ENCODE results near the gene MTNR1A.

Gene MTNR1A

DNA sequence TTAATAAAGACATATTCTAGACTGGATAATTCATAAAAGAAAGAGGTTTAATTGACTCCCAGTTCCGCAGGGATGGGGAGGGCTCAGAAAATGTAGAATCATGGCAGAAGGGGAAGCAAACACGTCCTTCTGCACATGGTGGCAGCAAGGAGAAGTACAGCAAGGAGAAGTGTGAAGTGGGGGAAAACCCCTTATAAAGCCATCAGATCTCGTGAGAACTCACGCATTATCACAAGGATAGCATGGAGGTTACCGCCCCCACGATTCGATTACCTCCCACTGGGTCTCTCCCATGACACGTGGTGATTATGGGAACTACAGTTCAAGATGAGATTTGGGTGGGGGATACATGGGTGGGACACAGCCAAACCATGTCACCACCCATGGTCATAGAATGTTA lies 58.3 kb downstream of the MTNR1A start:
- in situ Hi-C loops (cut with MboI; ENCODE audit: low sequenced_read_pairs), result no loop called here

DNA sequence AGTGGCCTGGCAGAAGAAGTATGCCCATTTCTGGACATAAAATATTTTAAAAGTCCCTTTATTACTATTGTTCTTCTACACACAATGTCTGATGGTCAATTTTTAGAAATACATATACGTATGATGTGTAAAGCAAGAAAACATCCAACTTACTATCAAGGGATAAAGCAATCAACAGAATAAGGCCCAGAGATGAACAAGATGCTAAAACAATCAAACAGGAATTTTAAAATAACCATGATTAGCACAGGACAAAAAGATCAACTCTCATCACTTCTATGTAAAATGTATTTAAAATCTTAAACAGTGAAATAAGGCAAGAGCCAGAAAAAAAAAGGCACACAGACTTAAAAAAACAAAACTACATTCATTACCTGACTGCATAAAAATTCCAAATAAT lies 60.9 kb downstream of the MTNR1A start:
- in situ Hi-C loops (cut with MboI; ENCODE audit: low sequenced_read_pairs), result no loop called here

DNA sequence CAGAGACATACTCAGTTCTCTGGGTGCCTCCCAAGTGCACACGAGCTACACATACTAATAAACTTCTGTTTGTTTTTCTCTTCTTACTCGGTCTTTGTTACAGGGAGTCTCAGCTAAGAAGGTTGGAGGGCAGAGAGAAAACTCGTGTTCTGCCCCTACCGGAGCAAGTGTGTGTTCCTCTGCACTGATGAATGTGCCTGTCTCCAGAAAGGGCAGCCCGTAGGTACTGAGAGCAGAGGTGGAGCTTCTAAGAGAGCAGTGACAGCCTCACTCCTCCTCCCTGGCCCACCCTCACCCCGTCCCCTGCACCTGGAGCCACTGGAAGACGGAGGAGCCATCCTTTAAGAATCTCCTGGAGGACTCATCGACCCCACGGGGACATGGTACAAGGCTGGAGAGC lies 67.6 kb downstream of the MTNR1A start:
- in situ Hi-C loops (cut with MboI; ENCODE audit: low sequenced_read_pairs), result no loop called here

DNA sequence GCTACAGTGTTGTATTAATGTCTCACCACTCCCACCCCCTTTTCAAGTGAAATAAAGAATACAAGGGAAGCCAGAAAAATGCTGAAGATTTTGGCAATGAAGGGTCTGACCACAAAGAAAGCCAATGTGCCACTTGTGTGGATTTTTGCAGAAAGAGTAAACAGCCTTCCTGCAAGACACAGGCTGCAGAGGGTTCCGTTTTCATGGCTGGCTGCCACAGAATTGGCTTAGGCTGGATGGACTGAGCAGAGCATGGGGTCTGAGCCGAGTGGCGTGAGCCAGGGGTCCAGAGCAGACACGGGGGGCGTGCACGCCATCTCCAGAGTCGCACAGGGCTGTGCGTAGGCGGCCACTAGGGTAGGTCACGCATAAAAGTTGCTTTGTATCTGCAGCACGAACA lies 69.2 kb downstream of the MTNR1A start:
- in situ Hi-C loops (cut with MboI; ENCODE audit: low sequenced_read_pairs), result no loop called here

DNA sequence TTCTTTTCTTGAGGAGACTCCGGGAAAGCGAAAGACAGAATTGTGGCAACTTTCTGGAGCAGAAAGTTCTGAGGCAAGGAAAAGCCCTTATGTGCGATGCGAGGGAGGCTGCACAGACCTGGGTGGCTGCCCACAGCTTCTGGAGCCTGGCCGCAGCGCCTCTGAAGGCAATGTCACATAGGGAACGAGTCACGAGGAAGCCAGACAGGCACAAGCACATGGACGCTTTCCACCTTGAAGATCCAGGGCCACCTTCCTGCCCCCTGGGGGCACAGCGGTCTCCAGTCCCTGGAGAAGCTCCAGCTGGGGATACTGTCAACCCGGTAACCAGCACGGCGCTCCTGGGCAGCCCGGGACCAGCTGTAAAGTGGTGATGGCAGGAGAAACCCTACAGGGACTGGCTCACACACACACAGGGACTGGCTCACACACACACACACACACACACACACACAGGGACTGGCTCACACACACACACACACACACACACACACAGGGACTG lies 69.8 kb downstream of the MTNR1A start:
- in situ Hi-C loops (cut with MboI; ENCODE audit: low sequenced_read_pairs), result no loop called here

DNA sequence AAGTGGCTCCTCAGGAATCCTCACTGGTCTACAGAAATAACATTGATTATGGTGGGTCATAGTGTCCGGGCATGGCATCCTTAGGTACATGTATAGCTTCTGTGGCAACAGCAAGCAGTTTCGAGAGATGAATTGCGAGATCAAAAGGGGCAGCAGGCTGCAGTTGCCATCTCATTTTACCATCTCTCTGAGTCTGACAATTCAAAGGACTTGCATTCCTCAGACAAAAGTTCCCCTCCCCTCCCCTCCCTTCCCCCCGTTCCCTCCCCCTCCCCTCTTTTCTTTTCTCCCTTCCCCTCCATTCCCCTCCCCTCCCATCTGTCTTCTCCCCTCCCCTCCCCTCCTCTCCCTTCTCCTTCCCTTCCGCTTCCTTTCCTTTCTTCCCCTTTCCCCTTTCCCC lies 70.2 kb downstream of the MTNR1A start:
- in situ Hi-C loops (cut with MboI; ENCODE audit: low sequenced_read_pairs), result no loop called here

DNA sequence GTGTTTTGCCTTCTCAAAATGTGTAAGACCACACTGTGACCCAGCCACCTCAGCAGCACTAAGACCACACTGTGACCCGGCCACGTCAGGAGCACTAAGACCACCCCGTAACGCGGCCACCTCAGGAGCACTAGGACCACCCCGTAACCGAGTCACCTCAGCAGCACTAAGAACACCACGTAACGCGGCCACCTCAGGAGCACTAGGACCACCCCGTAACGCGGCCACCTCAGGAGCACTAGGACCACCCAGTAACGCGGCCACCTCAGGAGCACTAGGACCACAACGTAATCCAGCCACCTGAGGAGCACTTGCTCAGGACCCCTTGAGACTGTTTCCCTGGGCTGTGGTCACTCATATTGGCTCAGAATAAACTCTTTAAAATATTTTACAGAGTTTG lies 71.7 kb downstream of the MTNR1A start:
- in situ Hi-C loops (cut with MboI; ENCODE audit: low sequenced_read_pairs), result no loop called here

Measured in HL-60/S4 (cell line).